B cell (primary cell): Measurements from ENCODE around the gene TDO2. TPM values are rescaled to one million over a fixed set of nuclear protein-coding genes. Genes with fewer than 3 reads are reported as not detected.

Experiments
- ATAC-seq: fragments of 200-7000 bp; cut with Tn5 transposase; one replicate; pipeline ENCODE4 v1.10.0; 2021; ENCODE audit warnings: low read depth, mild to moderate bottlenecking, moderate number of reproducible peaks, moderate library complexity
- CTCF ChIA-PET: fragments of 350-600 bp; sonication (Branson Sonifier 250); formaldehyde crosslinking; loops from one replicate; lab custom pipeline; 2021; ENCODE audit warnings: antibody characterized with exemption, inconsistent platforms; lab: Charles Lee
- POLR2A ChIA-PET: fragments of 350-600 bp; sonication (Branson Sonifier 250); formaldehyde crosslinking; loops from one replicate; lab custom pipeline; 2021; ENCODE audit warnings: antibody characterized with exemption; lab: Charles Lee
- DNase-seq: peaks from one replicate; pipeline ENCODE4 v3.0.0; 2013
- H2AFZ ChIP-seq: 2 replicates; pipeline ENCODE4 v1.6.1; 2012; ENCODE audit warnings: mild to moderate bottlenecking, low read depth, low read length; ENCODE audit not compliant: insufficient read depth, poor library complexity, severe bottlenecking
- H3K27ac ChIP-seq, 2 donors: 1 replicate in 1 of 2; 2 replicates in 1 of 2; pipeline ENCODE4 v1.5.1; 2012 to 2013; ENCODE audit warnings: low read length in 2 of 2, mild to moderate bottlenecking in 2 of 2, moderate library complexity in 1 of 2
- H3K27me3 ChIP-seq, 4 experiments: fragments of 200-600 bp in 1 of 4; sonication (generic) in 1 of 4; replicated peaks in 1 of 4; 1 replicate in 2 of 4; 2 replicates in 2 of 4; pipeline versions ENCODE4 v1.6.1 to v1.7.0; 2013 to 2016; ENCODE audit warnings: low read length in 3 of 4, mild to moderate bottlenecking in 2 of 4, mixed read lengths in 1 of 4, moderate library complexity in 1 of 4; ENCODE audit not compliant: insufficient read depth in 4 of 4, control insufficient read depth in 3 of 4; ENCODE audit errors: control extremely low read depth in 1 of 4
- H3K36me3 ChIP-seq, 2 experiments: replicated peaks in 1 of 2; 1 replicate in 1 of 2; 2 replicates in 1 of 2; pipeline versions ENCODE4 v1.6.1 to v1.7.1; 2013; ENCODE audit warnings: low read length in 1 of 2; ENCODE audit not compliant: insufficient read depth in 2 of 2, control insufficient read depth in 1 of 2; ENCODE audit errors: control extremely low read depth in 1 of 2, extremely low read depth in 1 of 2
- H3K4me1 ChIP-seq, 2 donors: fragments of 200-600 bp in 1 of 2; sonication (generic) in 1 of 2; 1 replicate in 1 of 2; 2 replicates in 1 of 2; pipeline versions ENCODE4 v1.5.1 to v1.6.1; 2013 to 2017; ENCODE audit warnings: low read length in 2 of 2; ENCODE audit not compliant: control insufficient read depth in 2 of 2, insufficient read depth in 2 of 2
- H3K4me2 ChIP-seq: replicated peaks from 2 replicates; pipeline ENCODE3; 2012; ENCODE audit warnings: mild to moderate bottlenecking, low read depth, low read length; ENCODE audit not compliant: poor library complexity, severe bottlenecking
- H3K4me3 ChIP-seq, 5 experiments: fragments of 200-600 bp in 1 of 5; sonication (generic) in 1 of 5; 1 replicate in 3 of 5; 2 replicates in 2 of 5; pipeline versions ENCODE4 v1.5.1 to v1.7.0; 2011 to 2016; ENCODE audit warnings: low read length in 4 of 5, mild to moderate bottlenecking in 4 of 5, low read depth in 2 of 5, control low read depth in 1 of 5, moderate library complexity in 1 of 5; ENCODE audit not compliant: insufficient read depth in 1 of 5; ENCODE audit errors: control extremely low read depth in 1 of 5, extremely low read depth in 1 of 5
- H3K79me2 ChIP-seq: fragments of 200-600 bp; sonication (generic); one replicate; pipeline ENCODE4 v1.6.0; 2016; ENCODE audit warnings: low read length; ENCODE audit not compliant: control insufficient read depth, insufficient read depth
- H3K9ac ChIP-seq: fragments of 200-600 bp; sonication (generic); 2 replicates; pipeline ENCODE4 v1.6.1; 2017; ENCODE audit warnings: mild to moderate bottlenecking, low read length, moderate library complexity
- H3K9me3 ChIP-seq, 3 donors: one replicate each; pipeline versions ENCODE4 v1.6.1 to v1.7.1; 2013; ENCODE audit warnings: low read length in 2 of 3; ENCODE audit not compliant: control insufficient read depth in 2 of 3, insufficient read depth in 1 of 3; ENCODE audit errors: control extremely low read depth in 1 of 3
- H4K20me1 ChIP-seq: 2 replicates; pipeline ENCODE4 v1.6.0; 2012; ENCODE audit warnings: mild to moderate bottlenecking, low read length; ENCODE audit not compliant: insufficient read depth, control insufficient read depth, poor library complexity, severe bottlenecking
- H3K27ac Mint-ChIP-seq: one replicate; pipeline ENCODE4 v1.8.0; 2021; ENCODE audit warnings: mixed read lengths
- H3K27me3 Mint-ChIP-seq: one replicate; pipeline ENCODE4 v1.8.0; 2021; ENCODE audit warnings: mixed read lengths
- H3K4me1 Mint-ChIP-seq: one replicate; pipeline ENCODE4 v1.8.0; 2021; ENCODE audit warnings: mixed read lengths
- H3K4me3 Mint-ChIP-seq: one replicate; pipeline ENCODE4 v1.8.0; 2021; ENCODE audit warnings: mixed read lengths
- H3K9me3 Mint-ChIP-seq: one replicate; pipeline ENCODE4 v1.8.0; 2022; ENCODE audit warnings: mixed read lengths; ENCODE audit not compliant: insufficient read depth
- CTCF ChIP-seq: fragments of 200-600 bp; IDR thresholded peaks from one replicate; pipeline ENCODE4 v1.8.0; 2022; ENCODE audit warnings: antibody characterized with exemption, mild to moderate bottlenecking
- EZH2 ChIP-seq: IDR thresholded peaks from 2 replicates; pipeline ENCODE4 v1.6.1; 2012; ENCODE audit warnings: borderline replicate concordance, low read depth, mild to moderate bottlenecking, moderate library complexity, low read length; ENCODE audit not compliant: insufficient read depth, poor library complexity, severe bottlenecking
- WGBS: methylation state at CpG from one replicate; pipeline ENCODE4 v1.1.5; 2013; ENCODE audit warnings: missing lambda C conversion rate; ENCODE audit not compliant: insufficient coverage; 5-methylcytosine and 5-hydroxymethylcytosine counted together
- intact Hi-C: fragments of 100-400 bp; cut with micrococcal nuclease; formaldehyde crosslinking; loops from one replicate; pipeline ENCODE4 v1.10.0; 2022
- polyA plus RNA-seq: library from polyadenylated mRNA; depleted of rRNA; stranded (reverse); fragments of >200 nt; gene quantifications from 2 replicates; pipeline ENCODE4 v1.2.3, GENCODE V29; 2012
- total RNA-seq, 2 donors: library from RNA; stranded (reverse); fragments of 120-200 nt in 1 of 2; gene quantifications; 1 replicate in 1 of 2; 2 replicates in 1 of 2; pipeline versions ENCODE4 v1.2.3 to v1.2.4, GENCODE V29; 2013 to 2022

TDO2 gene
- total and polyA plus RNA-seq, 2 donors (not counting 1 experiment from before 2014, with no cell fraction given): not detected

- Histone ChIP-seq H3K4me2 (no peak overlapping the region), H3K9me3 (no peaks in the 10 kb centered on the region), H2AFZ (no peak overlapping the region), H3K79me2 (peaks cover 3% of the 10 kb centered on the region), H3K27me3 (no peaks in the 10 kb centered on the region), H3K9ac (no peak overlapping the region), H3K36me3 (peaks cover 0 to 1% of the 10 kb centered on the region in 2 experiments), H4K20me1 (no peaks in the 10 kb centered on the region), H3K4me3 (no peak overlapping the region), H3K27ac (no peak overlapping the region), H3K4me1 (peaks cover 2 to 5% of the 10 kb centered on the region in 2 donors)
- H3K9me3 Mint-ChIP-seq: no peaks in the 10 kb centered on the region
- intact Hi-C loops: no loop called here
- CTCF ChIA-PET: interaction anchor here (0.7 kb wide), 1 partner anchor 1389 kb away, joined by 3 read pairs; no protein-coding TSS in a partner anchor
- no peak overlapping the region for H3K4me3 Mint-ChIP-seq
- POLR2A ChIA-PET: no interaction called here
- no CpG with 5 or more reads among the region's 1 CpG for WGBS
- TF ChIP-seq CTCF (no peak), EZH2 (no peak)
- ATAC-seq (no peak), DNase-seq (no peak)
- H3K27ac Mint-ChIP-seq: no peak overlapping the region
- no peaks in the 10 kb centered on the region for H3K27me3 Mint-ChIP-seq
- peaks cover 6% of the 10 kb centered on the region for H3K4me1 Mint-ChIP-seq
Observed at GRCh38 chr4:155948541-155948940, 45.0 kb downstream of the TDO2 start.

- Mint-ChIP-seq H3K9me3 (no peaks in the 10 kb centered on the region), H3K27ac (no peak overlapping the region), H3K27me3 (no peaks in the 10 kb centered on the region), H3K4me1 (peaks cover 14% of the 10 kb centered on the region), H3K4me3 (no peak overlapping the region)
- H3K9ac ChIP-seq: no peak overlapping the region
- POLR2A ChIA-PET: no interaction called here
- H3K9me3 ChIP-seq: no peaks in the 10 kb centered on the region
- H2AFZ ChIP-seq: no peak overlapping the region
- peaks cover 8 to 9% of the 10 kb centered on the region in 2 donors for H3K4me1 ChIP-seq
- no peaks in the 10 kb centered on the region for H3K27me3 ChIP-seq
- intact Hi-C loops: loop anchor here (10.0 kb wide), 1 partner anchor 1326 kb away; no protein-coding TSS in a partner anchor
- no peak overlapping the region for H3K4me2 ChIP-seq
- CTCF ChIA-PET: no interaction called here
- H3K27ac ChIP-seq: no peak overlapping the region
- H3K4me3 ChIP-seq: no peak overlapping the region
- peaks cover 3% of the 10 kb centered on the region for H3K79me2 ChIP-seq
- no peaks in the 10 kb centered on the region for H3K36me3 ChIP-seq
- WGBS: 74% methylated on average over 3 of the region's 6 CpGs
- TF ChIP-seq EZH2: no peak
- no peak for TF ChIP-seq CTCF
- DNase-seq (no peak), ATAC-seq (no peak)
- H4K20me1 ChIP-seq: no peaks in the 10 kb centered on the region
Observed at GRCh38 chr4:155950461-155950860, 47.0 kb downstream of the TDO2 start.
